ENCODE results near the gene THRA.

The THRA gene

GRCh38 chr17:40068129-40068581 lies 5.4 kb downstream of the THRA start:
- no peak for TF ChIP-seq TSHZ2 (CRISPR knock-in tag; IDR thresholded peaks at IDR 0.05)
- TF ChIP-seq ISL1 (CRISPR knock-in tag; IDR thresholded peaks at IDR 0.05) = no peak
- TF ChIP-seq SNAI2 (CRISPR knock-in tag; IDR thresholded peaks at IDR 0.05) = no peak
- TF ChIP-seq CSDC2 (CRISPR knock-in tag; IDR thresholded peaks at IDR 0.05) = no peak
- no peak for TF ChIP-seq PATZ1 (CRISPR knock-in tag; IDR thresholded peaks at IDR 0.05; ENCODE audit: borderline replicate concordance)
- no peak for TF ChIP-seq TOX (CRISPR knock-in tag; IDR thresholded peaks at IDR 0.05; ENCODE audit: borderline replicate concordance)
- TF ChIP-seq ZNF8 (CRISPR knock-in tag; IDR thresholded peaks at IDR 0.05) = no peak
- TF ChIP-seq ZNF70 (CRISPR knock-in tag; IDR thresholded peaks at IDR 0.05) = no peak
- ATAC-seq = no peak

- ATAC-seq = no peak; the same call in 2 of the 3 replicates
- TF ChIP-seq CREB5 (CRISPR knock-in tag; IDR thresholded peaks at IDR 0.05; ENCODE audit: low read depth) (no peak), ZNF8 (CRISPR knock-in tag; IDR thresholded peaks at IDR 0.05) (no peak), OSR1 (CRISPR knock-in tag; IDR thresholded peaks at IDR 0.05) (no peak)
Measured at GRCh38 chr17:40068584-40068916, 5.8 kb downstream of the THRA start.

GRCh38 chr17:40068917-40069750 lies 6.4 kb downstream of the THRA start:
- TF ChIP-seq ARNTL (CRISPR knock-in tag; IDR thresholded peaks at IDR 0.05; ENCODE audit: borderline replicate concordance, low read depth) = peak; percentile 91
- TF ChIP-seq ZNF70 (CRISPR knock-in tag; IDR thresholded peaks at IDR 0.05) = no peak
- peak; percentile 31 for ATAC-seq

- ATAC-seq = peak; percentile 25
- no peak for TF ChIP-seq ZFP3 (CRISPR knock-in tag; IDR thresholded peaks at IDR 0.05)
- peak; percentile 56; the same call in 1 of the 2 replicates for TF ChIP-seq PATZ1 (CRISPR knock-in tag; IDR thresholded peaks at IDR 0.05; ENCODE audit: borderline replicate concordance)
Measured at GRCh38 chr17:40069751-40070708, 7.3 kb downstream of the THRA start.

- ATAC-seq = no peak
- TF ChIP-seq PPARA (CRISPR knock-in tag; IDR thresholded peaks at IDR 0.05; ENCODE audit: borderline replicate concordance) (no peak), TCF4 (CRISPR knock-in tag; IDR thresholded peaks at IDR 0.05; ENCODE audit: borderline replicate concordance) (no peak), ZNF8 (CRISPR knock-in tag; IDR thresholded peaks at IDR 0.05) (no peak), ZNF565 (CRISPR knock-in tag; conservative IDR thresholded peaks at IDR 0.05; ENCODE audit: low read depth) (no peak), TOX (CRISPR knock-in tag; IDR thresholded peaks at IDR 0.05; ENCODE audit: borderline replicate concordance) (no peak), CSRNP3 (CRISPR knock-in tag; IDR thresholded peaks at IDR 0.05) (no peak), ZNF70 (CRISPR knock-in tag; IDR thresholded peaks at IDR 0.05) (no peak), POU6F1 (CRISPR knock-in tag; IDR thresholded peaks at IDR 0.05; ENCODE audit: borderline replicate concordance, low read depth) (no peak), SNAI2 (CRISPR knock-in tag; IDR thresholded peaks at IDR 0.05) (no peak)
Measured at GRCh38 chr17:40070709-40071312, 8.0 kb downstream of the THRA start.
